ENCODE data around the gene ZGRF1.

Gene ZGRF1

GRCh38 chr4:112636688-112637551 is at the start of gene ZGRF1, which contains the start of gene LARP7:
ZGRF1 (minus strand) TSS chr4:112636909; CDS start chr4:112633176, 3,733 bp downstream.
LARP7 (plus strand) TSS chr4:112637143; CDS start chr4:112644670, 7,527 bp downstream.
- peak within 1 kb of the TSS; percentile 60 for H3K27ac ChIP-seq (ENCODE audit: extremely low read depth, low read depth, low read length)
- CTCF ChIA-PET, result interaction anchor here (0.7 to 1.7 kb wide), 6 partner anchors 12 to 302 kb away, joined by 3 to 4 read pairs (median 3); no protein-coding TSS in a partner anchor
- POLR2A ChIA-PET, result interaction anchor here (1.0 kb wide), 1 partner anchor 70 kb away, joined by 3 read pairs; no protein-coding TSS in a partner anchor
- no peaks in the 10 kb centered on the region for H3K4me1 ChIP-seq (ENCODE audit: control insufficient read depth, insufficient read depth, low read length)
- H3K36me3 ChIP-seq (ENCODE audit: control insufficient read depth in 2 of 2, insufficient read depth in 1 of 2, low read length in 2 of 2), result peaks cover 0 to 10% of the 10 kb centered on the region in 2 experiments; a peak in 2 of 3 replicates
- no peaks in the 10 kb centered on the region for H3K9me3 ChIP-seq (ENCODE audit: control insufficient read depth, insufficient read depth, low read depth, low read length)
- H3K4me3 ChIP-seq (ENCODE audit: low read depth, low read length), result peak within 1 kb of the TSS; percentile 81
- TF ChIP-seq ZNF585B (tag by site-specific recombination; IDR thresholded peaks at IDR 0.05) (no peak), ZNF624 (tag by site-specific recombination; IDR thresholded peaks at IDR 0.05) (no peak), ZNF18 (tag by site-specific recombination; IDR thresholded peaks at IDR 0.05) (no peak), PRDM4 (tag by site-specific recombination; IDR thresholded peaks at IDR 0.05) (peak; percentile 34; the same call in 1 of the 2 replicates), SETDB1 (IDR thresholded peaks at IDR 0.05; ENCODE audit: insufficient read length, low read length) (peak; percentile 38), ZNF785 (tag by site-specific recombination; IDR thresholded peaks at IDR 0.05) (no peak), SP3 (tag by site-specific recombination; IDR thresholded peaks at IDR 0.05) (peak; percentile 84), ZNF140 (tag by site-specific recombination; IDR thresholded peaks at IDR 0.05) (no peak), HIC1 (tag by site-specific recombination; IDR thresholded peaks at IDR 0.05) (peak; percentile 75), ZNF843 (tag by site-specific recombination; IDR thresholded peaks at IDR 0.05) (peak; percentile 12; the same call in 1 of the 2 replicates), ZFP37 (tag by site-specific recombination; IDR thresholded peaks at IDR 0.05) (peak; percentile 23; the same call in 1 of the 2 replicates), ZNF692 (tag by site-specific recombination; IDR thresholded peaks at IDR 0.05) (no peak; the same call in 1 of the 2 replicates), ZBTB26 (tag by site-specific recombination; optimal IDR thresholded peaks at IDR 0.05) (peak; percentile 69), ZNF621 (tag by site-specific recombination; IDR thresholded peaks at IDR 0.05) (no peak), ZNF112 (tag by site-specific recombination; IDR thresholded peaks at IDR 0.05) (no peak), ZNF292 (tag by site-specific recombination; IDR thresholded peaks at IDR 0.05; ENCODE audit: borderline replicate concordance, low read depth) (no peak), ZBTB8A (tag by site-specific recombination; IDR thresholded peaks at IDR 0.05) (peak; percentile 36), ZNF629 (tag by site-specific recombination; IDR thresholded peaks at IDR 0.05) (peak; percentile 100), ZNF518A (tag by site-specific recombination; conservative IDR thresholded peaks at IDR 0.05; ENCODE audit: low read depth) (peak; percentile 74), ZNF2 (tag by site-specific recombination; IDR thresholded peaks at IDR 0.05) (peak; percentile 19; the same call in 1 of the 2 replicates), ZBTB21 (tag by site-specific recombination; IDR thresholded peaks at IDR 0.05) (peak; percentile 99)

Measured in HEK293 (cell line).